RWPE1 (cell line): ENCODE results near the gene LAMA5.
A peak's percentile ranks its signal among the peaks of the same experiment; 100 is the strongest.

ENCODE experiments used
- CTCF ChIA-PET: fragments of 350-600 bp; sonication (Branson Sonifier 250); formaldehyde crosslinking; extraction: SDS; loops from one replicate; lab custom pipeline; 2021; lab: Yijun Ruan, JAX
- POLR2A ChIA-PET: fragments of 400-600 bp; formaldehyde crosslinking; extraction: SDS; loops from one replicate; lab custom pipeline; 2020; ENCODE audit warnings: antibody characterized with exemption; ENCODE audit not compliant: low non-redundant PET; lab: Yijun Ruan, JAX
- DNase-seq: peaks from one replicate; pipeline ENCODE4 v3.0.0; 2012; ENCODE audit warnings: low spot score
- H3K27ac ChIP-seq: fragments of 450-650 bp; 2 replicates; pipeline ENCODE4 v1.5.1; 2017
- CTCF ChIP-seq: fragments of 450-650 bp; conservative IDR thresholded peaks from 2 replicates; pipeline ENCODE4 v1.5.1; 2017; ENCODE audit warnings: low read depth, mild to moderate bottlenecking

LAMA5 gene

GRCh38 chr20:62398120-62398821 lies 31.2 kb upstream of the LAMA5 start:
- TF ChIP-seq CTCF = no peak
- ChIA-PET CTCF (no interaction called here), POLR2A (no interaction called here)
- no peak overlapping the region for H3K27ac ChIP-seq
- no peak for DNase-seq

GRCh38 chr20:62396367-62397239 lies 29.5 kb upstream of the LAMA5 start:
- H3K27ac ChIP-seq = peak overlapping the region; percentile 88
- no peak for DNase-seq
- POLR2A ChIA-PET = no interaction called here
- CTCF ChIA-PET = interaction anchor here (0.6 to 0.9 kb wide), 3 partner anchors 13 to 142 kb away, joined by 3 to 5 read pairs (median 3); no protein-coding TSS in a partner anchor
- TF ChIP-seq CTCF = no peak

GRCh38 chr20:62395311-62396242 lies 28.5 kb upstream of the LAMA5 start:
- ChIA-PET POLR2A (no interaction called here), CTCF (interaction anchor here (0.6 to 1.5 kb wide), 7 partner anchors 14 to 229 kb away, joined by 3 to 5 read pairs (median 3); no protein-coding TSS in a partner anchor)
- no peak for TF ChIP-seq CTCF
- no peak for DNase-seq
- H3K27ac ChIP-seq = peak overlapping the region; percentile 88

GRCh38 chr20:62394248-62395245 lies 27.4 kb upstream of the LAMA5 start:
- no peak for TF ChIP-seq CTCF
- CTCF ChIA-PET = interaction anchor here (0.6 to 1.5 kb wide), 4 partner anchors 30 to 120 kb away, joined by 3 to 8 read pairs (median 3); no protein-coding TSS in a partner anchor

GRCh38 chr20:62393830-62394229 lies 26.7 kb upstream of the LAMA5 start:
- TF ChIP-seq CTCF = no peak
- CTCF ChIA-PET = interaction anchor here (1.5 kb wide), 1 partner anchor 29 kb away, joined by 8 read pairs; no protein-coding TSS in a partner anchor
- POLR2A ChIA-PET = no interaction called here
- H3K27ac ChIP-seq = peak overlapping the region; percentile 88
- no peak for DNase-seq

More at GRCh38 chr20:62394248-62395245, 27.4 kb upstream of the LAMA5 start:
- no peak for DNase-seq
- peak overlapping the region; percentile 88 for H3K27ac ChIP-seq
- POLR2A ChIA-PET = no interaction called here
